ENCODE measurements around the gene KSR2.

KSR2 gene

DNA sequence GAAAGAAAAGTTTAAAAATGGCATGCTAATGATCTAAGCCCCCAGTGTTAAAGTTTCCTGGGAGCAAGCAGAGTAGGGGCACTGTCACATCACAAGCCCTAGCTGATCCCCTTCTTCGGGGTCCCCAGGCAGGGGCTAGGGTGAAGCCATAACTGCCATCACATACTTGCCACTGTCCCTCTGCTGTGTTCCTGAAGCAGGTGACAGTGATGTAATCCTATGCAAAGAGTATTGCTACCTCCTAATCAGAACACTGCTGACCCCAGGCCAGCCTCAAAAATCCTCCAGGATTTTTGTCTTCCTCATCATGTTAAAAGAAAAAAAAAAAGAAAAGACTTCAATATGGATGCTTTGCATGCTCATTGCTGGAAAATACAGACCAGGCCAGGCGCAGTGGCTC, 46.5 kb upstream of the KSR2 start:
- Histone ChIP-seq H4K12ac (ENCODE audit: low read depth, low read length) (no peak overlapping the region), H3K4me1 (ENCODE audit: control insufficient read depth in 1 of 2, insufficient read depth in 2 of 2, low read length in 2 of 2) (peaks cover 0 to 4% of the 10 kb centered on the region in 2 experiments), H3K79me2 (ENCODE audit: control insufficient read depth, insufficient read depth, low read length, poor library complexity) (peaks cover 5% of the 10 kb centered on the region), H2AFZ (ENCODE audit: insufficient read depth, low read length, poor library complexity) (no peak overlapping the region), H3K14ac (ENCODE audit: low read length) (no peak overlapping the region), H3K9me3 (ENCODE audit: insufficient read depth, low read depth, low read length) (no peaks in the 10 kb centered on the region), H3K27ac (ENCODE audit: low read depth, low read length) (no peak overlapping the region), H2AK5ac (ENCODE audit: low read length) (no peak overlapping the region), H2BK12ac (ENCODE audit: low read length) (no peak overlapping the region), H3K4me3 (ENCODE audit: low read depth, low read length) (no peak overlapping the region), H3K4me2 (ENCODE audit: low read length) (no peak overlapping the region), H3K36me3 (ENCODE audit: control insufficient read depth in 1 of 2, insufficient read depth in 2 of 2, low read length in 2 of 2) (peaks cover 7 to 12% of the 10 kb centered on the region in 2 experiments), H3K23ac (ENCODE audit: low read length) (no peak overlapping the region), H3K4ac (ENCODE audit: low read depth, low read length) (no peak overlapping the region), H3K18ac (ENCODE audit: low read length) (no peak overlapping the region), H3K27me3 (ENCODE audit: insufficient read depth, low read length) (no peaks in the 10 kb centered on the region), H4K91ac (ENCODE audit: low read depth, low read length) (no peak overlapping the region), H2BK120ac (ENCODE audit: insufficient read depth, low read length, poor library complexity) (no peak overlapping the region), H3K9ac (ENCODE audit: low read length) (no peak overlapping the region), H4K8ac (ENCODE audit: low read depth, low read length) (no peak overlapping the region), H3K79me1 (ENCODE audit: low read length) (peaks cover 3% of the 10 kb centered on the region), H2BK5ac (ENCODE audit: low read depth, low read length, poor library complexity) (no peak overlapping the region)
- WGBS (ENCODE audit: extremely low coverage, insufficient coverage, insufficient read length): no CpG with 5 or more reads among the region's 2 CpGs
- DNase-seq: no peak

DNA sequence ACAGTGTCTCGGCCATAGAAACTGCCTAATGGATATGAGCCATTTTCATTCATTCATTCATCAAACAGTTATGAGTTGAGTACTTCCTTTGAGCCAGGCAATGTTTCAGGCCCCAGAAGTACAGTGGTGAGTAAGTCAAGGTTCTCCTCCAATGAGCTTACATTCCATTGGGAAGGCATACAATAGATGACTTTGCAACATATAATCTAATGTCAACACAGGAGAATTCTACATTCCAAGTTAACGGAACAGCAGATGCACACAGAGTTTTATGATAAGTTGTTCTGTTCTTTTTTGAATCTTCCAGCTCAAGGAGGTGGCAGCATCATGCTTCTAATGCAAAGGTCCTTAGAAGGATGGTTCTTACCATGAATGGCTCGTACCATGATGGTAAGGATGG, 44.5 kb upstream of the KSR2 start:
- no peak overlapping the region for H2BK5ac ChIP-seq (ENCODE audit: low read depth, low read length, poor library complexity)
- no peak overlapping the region for H3K18ac ChIP-seq (ENCODE audit: low read length)
- H2AFZ ChIP-seq (ENCODE audit: insufficient read depth, low read length, poor library complexity): no peak overlapping the region
- no peak overlapping the region for H3K23ac ChIP-seq (ENCODE audit: low read length)
- DNase-seq: no peak
- H2AK5ac ChIP-seq (ENCODE audit: low read length): no peak overlapping the region
- no peak overlapping the region for H2BK12ac ChIP-seq (ENCODE audit: low read length)
- no peak overlapping the region for H3K4me3 ChIP-seq (ENCODE audit: low read depth, low read length)
- H4K12ac ChIP-seq (ENCODE audit: low read depth, low read length): no peak overlapping the region
- H3K27ac ChIP-seq (ENCODE audit: low read depth, low read length): no peak overlapping the region
- H3K9me3 ChIP-seq (ENCODE audit: insufficient read depth, low read depth, low read length): no peaks in the 10 kb centered on the region
- peaks cover 0 to 4% of the 10 kb centered on the region in 2 experiments for H3K4me1 ChIP-seq (ENCODE audit: control insufficient read depth in 1 of 2, insufficient read depth in 2 of 2, low read length in 2 of 2)
- no peak overlapping the region for H3K4me2 ChIP-seq (ENCODE audit: low read length)
- no peak overlapping the region for H3K9ac ChIP-seq (ENCODE audit: low read length)
- H4K8ac ChIP-seq (ENCODE audit: low read depth, low read length): no peak overlapping the region
- H3K79me2 ChIP-seq (ENCODE audit: control insufficient read depth, insufficient read depth, low read length, poor library complexity): peaks cover 5% of the 10 kb centered on the region
- no peak overlapping the region for H2BK120ac ChIP-seq (ENCODE audit: insufficient read depth, low read length, poor library complexity)
- no peak overlapping the region for H3K4ac ChIP-seq (ENCODE audit: low read depth, low read length)
- no peaks in the 10 kb centered on the region for H3K27me3 ChIP-seq (ENCODE audit: insufficient read depth, low read length)
- H4K91ac ChIP-seq (ENCODE audit: low read depth, low read length): no peak overlapping the region
- peaks cover 3% of the 10 kb centered on the region for H3K79me1 ChIP-seq (ENCODE audit: low read length)
- peaks cover 0 to 1% of the 10 kb centered on the region in 2 experiments for H3K36me3 ChIP-seq (ENCODE audit: control insufficient read depth in 1 of 2, insufficient read depth in 2 of 2, low read length in 2 of 2)
- WGBS (ENCODE audit: extremely low coverage, insufficient coverage, insufficient read length): no CpG with 5 or more reads among the region's 3 CpGs
- H3K14ac ChIP-seq (ENCODE audit: low read length): no peak overlapping the region

DNA sequence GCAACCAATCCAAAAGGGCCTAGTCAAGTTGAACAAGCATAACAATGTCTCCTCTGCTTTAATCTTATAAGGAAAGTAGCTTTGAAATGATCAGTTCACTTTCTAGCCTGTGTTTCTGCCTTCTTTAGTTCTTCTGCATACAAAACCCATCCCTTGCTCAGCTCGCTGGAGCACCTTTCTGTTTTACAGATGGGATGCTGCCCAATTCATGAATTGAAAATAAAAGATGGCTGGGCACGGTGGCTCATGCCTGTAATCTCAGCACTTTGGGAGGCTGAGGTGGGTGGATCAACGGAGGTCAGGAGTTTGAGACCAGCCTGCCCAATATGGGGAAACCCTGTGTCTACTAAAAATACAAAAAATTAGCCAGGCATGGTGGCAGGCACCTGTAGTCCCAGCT, 43.2 kb upstream of the KSR2 start:
- no peaks in the 10 kb centered on the region for H3K36me3 ChIP-seq (ENCODE audit: control insufficient read depth in 1 of 2, insufficient read depth in 2 of 2, low read length in 2 of 2)
- H3K9ac ChIP-seq (ENCODE audit: low read length): no peak overlapping the region
- no peak overlapping the region for H3K23ac ChIP-seq (ENCODE audit: low read length)
- H2BK120ac ChIP-seq (ENCODE audit: insufficient read depth, low read length, poor library complexity): no peak overlapping the region
- no peak overlapping the region for H2AK5ac ChIP-seq (ENCODE audit: low read length)
- H3K79me2 ChIP-seq (ENCODE audit: control insufficient read depth, insufficient read depth, low read length, poor library complexity): peaks cover 4% of the 10 kb centered on the region
- H3K27ac ChIP-seq (ENCODE audit: low read depth, low read length): no peak overlapping the region
- H3K4ac ChIP-seq (ENCODE audit: low read depth, low read length): no peak overlapping the region
- no peak overlapping the region for H2BK12ac ChIP-seq (ENCODE audit: low read length)
- H4K8ac ChIP-seq (ENCODE audit: low read depth, low read length): no peak overlapping the region
- H3K18ac ChIP-seq (ENCODE audit: low read length): no peak overlapping the region
- H3K4me2 ChIP-seq (ENCODE audit: low read length): no peak overlapping the region
- no peak for DNase-seq
- no CpG with 5 or more reads among the region's 3 CpGs for WGBS (ENCODE audit: extremely low coverage, insufficient coverage, insufficient read length)
- no peak overlapping the region for H4K12ac ChIP-seq (ENCODE audit: low read depth, low read length)
- no peak overlapping the region for H3K14ac ChIP-seq (ENCODE audit: low read length)
- no peak overlapping the region for H4K91ac ChIP-seq (ENCODE audit: low read depth, low read length)
- no peak overlapping the region for H2AFZ ChIP-seq (ENCODE audit: insufficient read depth, low read length, poor library complexity)
- H3K27me3 ChIP-seq (ENCODE audit: insufficient read depth, low read length): no peaks in the 10 kb centered on the region
- H3K4me3 ChIP-seq (ENCODE audit: low read depth, low read length): no peak overlapping the region
- H3K9me3 ChIP-seq (ENCODE audit: insufficient read depth, low read depth, low read length): no peaks in the 10 kb centered on the region
- H3K4me1 ChIP-seq (ENCODE audit: control insufficient read depth in 1 of 2, insufficient read depth in 2 of 2, low read length in 2 of 2): peaks cover 0 to under 1% of the 10 kb centered on the region in 2 experiments
- peaks cover 3% of the 10 kb centered on the region for H3K79me1 ChIP-seq (ENCODE audit: low read length)
- no peak overlapping the region for H2BK5ac ChIP-seq (ENCODE audit: low read depth, low read length, poor library complexity)

DNA sequence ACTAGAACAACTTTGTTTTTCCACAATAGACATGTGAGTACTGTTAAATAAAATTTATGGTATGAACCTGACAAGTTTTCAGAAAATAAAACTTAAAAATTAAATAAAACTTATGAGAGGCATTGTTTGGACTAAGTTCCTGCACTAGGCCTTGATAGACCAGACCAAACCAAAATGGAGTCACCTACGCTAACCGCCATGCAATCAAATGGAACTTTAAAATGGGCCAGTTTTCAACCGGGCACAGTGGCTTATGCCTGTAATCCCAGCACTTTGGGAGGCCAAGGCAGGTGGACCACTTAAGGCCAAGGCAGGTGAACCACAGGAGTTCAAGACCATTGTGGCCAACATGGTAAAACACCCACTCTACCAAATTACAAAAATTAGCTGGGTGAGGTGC, 42.6 kb upstream of the KSR2 start:
- Histone ChIP-seq H3K23ac (ENCODE audit: low read length) (no peak overlapping the region), H2BK12ac (ENCODE audit: low read length) (no peak overlapping the region), H2AK5ac (ENCODE audit: low read length) (no peak overlapping the region), H3K4me3 (ENCODE audit: low read depth, low read length) (no peak overlapping the region), H3K27ac (ENCODE audit: low read depth, low read length) (no peak overlapping the region), H3K9ac (ENCODE audit: low read length) (no peak overlapping the region), H3K14ac (ENCODE audit: low read length) (no peak overlapping the region), H3K79me1 (ENCODE audit: low read length) (no peaks in the 10 kb centered on the region), H3K79me2 (ENCODE audit: control insufficient read depth, insufficient read depth, low read length, poor library complexity) (no peaks in the 10 kb centered on the region), H3K9me3 (ENCODE audit: insufficient read depth, low read depth, low read length) (no peaks in the 10 kb centered on the region), H2AFZ (ENCODE audit: insufficient read depth, low read length, poor library complexity) (no peak overlapping the region), H2BK120ac (ENCODE audit: insufficient read depth, low read length, poor library complexity) (no peak overlapping the region), H3K4me1 (ENCODE audit: control insufficient read depth in 1 of 2, insufficient read depth in 2 of 2, low read length in 2 of 2) (no peaks in the 10 kb centered on the region), H3K4me2 (ENCODE audit: low read length) (no peak overlapping the region), H3K4ac (ENCODE audit: low read depth, low read length) (no peak overlapping the region), H4K12ac (ENCODE audit: low read depth, low read length) (no peak overlapping the region), H4K8ac (ENCODE audit: low read depth, low read length) (no peak overlapping the region), H2BK5ac (ENCODE audit: low read depth, low read length, poor library complexity) (no peak overlapping the region), H3K36me3 (ENCODE audit: control insufficient read depth in 1 of 2, insufficient read depth in 2 of 2, low read length in 2 of 2) (no peaks in the 10 kb centered on the region), H4K91ac (ENCODE audit: low read depth, low read length) (no peak overlapping the region), H3K18ac (ENCODE audit: low read length) (no peak overlapping the region), H3K27me3 (ENCODE audit: insufficient read depth, low read length) (no peaks in the 10 kb centered on the region)
- WGBS (ENCODE audit: extremely low coverage, insufficient coverage, insufficient read length): no CpG with 5 or more reads among the region's 3 CpGs
- no peak for DNase-seq
